HEK293 (cell line): ENCODE data around the gene SPEG.

ENCODE experiments used
- CTCF ChIP-seq: fragments of 450-650 bp; formaldehyde crosslinking; IDR thresholded peaks from 2 replicates; pipeline ENCODE4 v1.5.1; 2016; ENCODE audit warnings: missing biosample characterization, missing genetic modification characterization
- TCF7L2 ChIP-seq: IDR thresholded peaks from 2 replicates; pipeline ENCODE4 v1.6.1; 2011; ENCODE audit warnings: low read depth, mild to moderate bottlenecking, inconsistent platforms, low read length, moderate library complexity, borderline replicate concordance
- ZNF184 ChIP-seq: fragments of 450-650 bp; IDR thresholded peaks from 2 replicates; pipeline ENCODE4 v1.5.1; 2018; ENCODE audit warnings: missing biosample characterization, mild to moderate bottlenecking, missing genetic modification characterization
- ZNF23 ChIP-seq: fragments of 450-650 bp; formaldehyde crosslinking; IDR thresholded peaks from 2 replicates; pipeline ENCODE4 v1.5.1; 2016; ENCODE audit warnings: missing biosample characterization, missing genetic modification characterization, borderline replicate concordance
- ZNF398 ChIP-seq: fragments of 450-650 bp; formaldehyde crosslinking; IDR thresholded peaks from 2 replicates; pipeline ENCODE4 v1.5.1; 2017; ENCODE audit warnings: missing biosample characterization, missing genetic modification characterization
- ZNF785 ChIP-seq: fragments of 450-650 bp; formaldehyde crosslinking; IDR thresholded peaks from 2 replicates; pipeline ENCODE4 v1.5.1; 2016; ENCODE audit warnings: missing biosample characterization, missing genetic modification characterization
- TF ChIP-seq, protein P1 (sequence below): IDR thresholded peaks from 2 replicates; pipeline ENCODE4 v1.6.1; 2011; ENCODE audit warnings: mild to moderate bottlenecking, low read depth, low read length, borderline replicate concordance
- TF ChIP-seq, protein P2 (sequence below): fragments of 450-650 bp; formaldehyde crosslinking; IDR thresholded peaks from 2 replicates; pipeline ENCODE4 v1.5.1; 2016; ENCODE audit warnings: missing biosample characterization, missing genetic modification characterization

DNA sequence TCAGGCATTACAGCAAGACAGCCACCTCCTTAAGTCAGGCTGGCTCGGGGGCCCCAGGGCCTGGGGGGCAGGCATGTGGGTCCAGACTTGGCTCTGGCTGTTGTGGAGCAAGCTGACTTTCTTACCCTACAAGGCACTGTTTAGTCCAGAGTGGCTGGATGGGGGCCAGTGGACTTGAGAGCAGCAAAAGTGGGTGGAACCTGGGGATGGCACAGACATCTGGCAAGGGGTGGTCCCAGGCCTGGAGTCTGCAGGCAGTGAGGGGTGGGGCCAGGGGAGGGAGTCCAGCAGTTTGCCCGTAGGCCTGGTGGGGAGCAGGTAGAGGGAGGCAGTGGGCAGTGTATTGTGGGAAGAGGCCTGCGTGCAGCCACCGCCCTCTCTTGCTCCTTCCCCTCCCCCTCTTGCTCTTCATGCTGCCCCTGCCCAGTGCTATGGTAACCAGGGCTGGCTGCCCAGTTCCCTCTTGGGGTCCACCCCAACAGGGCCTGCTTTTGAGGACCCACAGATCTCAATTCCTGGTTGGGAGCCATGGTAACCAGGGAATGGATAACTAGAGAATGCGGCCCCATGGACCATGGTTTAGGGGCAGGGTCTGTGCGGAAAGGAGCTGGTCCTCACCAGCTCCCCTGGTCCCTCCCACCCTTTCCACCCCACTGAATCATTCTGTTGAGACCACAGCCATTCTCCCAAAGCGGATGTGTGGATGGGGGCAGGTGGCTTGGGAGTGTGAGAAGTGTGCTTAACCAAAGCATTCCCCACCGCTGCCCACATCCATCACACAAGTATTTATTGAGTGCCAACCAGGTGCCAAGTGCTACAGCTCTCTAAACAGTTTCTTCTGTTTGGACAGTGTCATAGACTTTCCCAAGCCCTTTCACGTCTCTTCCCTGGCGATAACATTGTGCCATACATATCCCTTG is 19.3 kb downstream of the SPEG start:
- TF ChIP-seq ZNF398 = no peak
- TF ChIP-seq ZNF785 (tag by site-specific recombination) = no peak
- no peak for TF ChIP-seq ZNF23 (tag by site-specific recombination)
- no peak for TF ChIP-seq ZNF184 (tag by site-specific recombination)
- no peak for TF ChIP-seq TCF7L2
- TF ChIP-seq, protein P1, sequence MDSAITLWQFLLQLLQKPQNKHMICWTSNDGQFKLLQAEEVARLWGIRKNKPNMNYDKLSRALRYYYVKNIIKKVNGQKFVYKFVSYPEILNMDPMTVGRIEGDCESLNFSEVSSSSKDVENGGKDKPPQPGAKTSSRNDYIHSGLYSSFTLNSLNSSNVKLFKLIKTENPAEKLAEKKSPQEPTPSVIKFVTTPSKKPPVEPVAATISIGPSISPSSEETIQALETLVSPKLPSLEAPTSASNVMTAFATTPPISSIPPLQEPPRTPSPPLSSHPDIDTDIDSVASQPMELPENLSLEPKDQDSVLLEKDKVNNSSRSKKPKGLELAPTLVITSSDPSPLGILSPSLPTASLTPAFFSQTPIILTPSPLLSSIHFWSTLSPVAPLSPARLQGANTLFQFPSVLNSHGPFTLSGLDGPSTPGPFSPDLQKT = no peak
- no peak for TF ChIP-seq CTCF (tag by site-specific recombination)
- TF ChIP-seq, protein P2, sequence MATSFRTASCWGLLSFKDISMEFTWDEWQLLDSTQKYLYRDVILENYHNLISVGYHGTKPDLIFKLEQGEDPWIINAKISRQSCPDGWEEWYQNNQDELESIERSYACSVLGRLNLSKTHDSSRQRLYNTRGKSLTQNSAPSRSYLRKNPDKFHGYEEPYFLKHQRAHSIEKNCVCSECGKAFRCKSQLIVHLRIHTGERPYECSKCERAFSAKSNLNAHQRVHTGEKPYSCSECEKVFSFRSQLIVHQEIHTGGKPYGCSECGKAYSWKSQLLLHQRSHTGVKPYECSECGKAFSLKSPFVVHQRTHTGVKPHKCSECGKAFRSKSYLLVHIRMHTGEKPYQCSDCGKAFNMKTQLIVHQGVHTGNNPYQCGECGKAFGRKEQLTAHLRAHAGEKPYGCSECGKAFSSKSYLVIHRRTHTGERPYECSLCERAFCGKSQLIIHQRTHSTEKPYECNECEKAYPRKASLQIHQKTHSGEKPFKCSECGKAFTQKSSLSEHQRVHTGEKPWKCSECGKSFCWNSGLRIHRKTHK = no peak
